ENCODE results near the gene KLF15.

GRCh38 chr3:126349611-126350501 lies 7.4 kb downstream of the KLF15 start:
- TF ChIP-seq CTCF (IDR thresholded peaks at IDR 0.05) (no peak), ZFX (IDR thresholded peaks at IDR 0.05; ENCODE audit: borderline replicate concordance) (no peak)

Measured in 22Rv1 (cell line).